ENCODE data around the gene FSTL5.

The FSTL5 gene

GRCh38 chr4:161577579-161578301 is 586.1 kb downstream of the FSTL5 start:
- H3K36me3 ChIP-seq (ENCODE audit: control insufficient read depth, insufficient read depth, low read length) = no peaks in the 10 kb centered on the region
- H3K27me3 ChIP-seq (ENCODE audit: control insufficient read depth, insufficient read depth, low read length) = no peaks in the 10 kb centered on the region
- peaks cover 2% of the 10 kb centered on the region; the same call in 1 of the 2 replicates for H3K4me1 ChIP-seq (ENCODE audit: control insufficient read depth, insufficient read depth, low read length)
- no peaks in the 10 kb centered on the region for H3K9me3 ChIP-seq (ENCODE audit: control insufficient read depth, insufficient read depth, low read length)
- no peak overlapping the region for H3K9ac ChIP-seq (ENCODE audit: low read depth, low read length)
- H3K4me3 ChIP-seq (ENCODE audit: low read depth, low read length) = no peak overlapping the region; the same call in 1 of the 2 replicates
- H3K27ac ChIP-seq (ENCODE audit: low read depth, low read length) = no peak overlapping the region

GRCh38 chr4:161573836-161574235 is 590.0 kb downstream of the FSTL5 start:
- Histone ChIP-seq H3K4me3 (ENCODE audit: low read depth, low read length) (no peak overlapping the region), H3K4me1 (ENCODE audit: control insufficient read depth, insufficient read depth, low read length) (no peaks in the 10 kb centered on the region), H3K27me3 (ENCODE audit: control insufficient read depth, insufficient read depth, low read length) (no peaks in the 10 kb centered on the region), H3K9me3 (ENCODE audit: control insufficient read depth, insufficient read depth, low read length) (no peaks in the 10 kb centered on the region), H3K36me3 (ENCODE audit: control insufficient read depth, insufficient read depth, low read length) (no peaks in the 10 kb centered on the region), H3K27ac (ENCODE audit: low read depth, low read length) (no peak overlapping the region), H3K9ac (ENCODE audit: low read depth, low read length) (no peak overlapping the region)

- H3K4me3 ChIP-seq (ENCODE audit: low read depth, low read length) = no peak overlapping the region
- H3K4me1 ChIP-seq (ENCODE audit: control insufficient read depth, insufficient read depth, low read length) = no peaks in the 10 kb centered on the region
- H3K27me3 ChIP-seq (ENCODE audit: control insufficient read depth, insufficient read depth, low read length) = no peaks in the 10 kb centered on the region
- H3K27ac ChIP-seq (ENCODE audit: low read depth, low read length) = no peak overlapping the region
- H3K36me3 ChIP-seq (ENCODE audit: control insufficient read depth, insufficient read depth, low read length) = no peaks in the 10 kb centered on the region
- H3K9ac ChIP-seq (ENCODE audit: low read depth, low read length) = no peak overlapping the region
- no peaks in the 10 kb centered on the region for H3K9me3 ChIP-seq (ENCODE audit: control insufficient read depth, insufficient read depth, low read length)
Measured at GRCh38 chr4:161564230-161564834, 599.5 kb downstream of the FSTL5 start.

- Histone ChIP-seq H3K4me3 (ENCODE audit: low read depth, low read length) (no peak overlapping the region), H3K27ac (ENCODE audit: low read depth, low read length) (no peak overlapping the region), H3K36me3 (ENCODE audit: control insufficient read depth, insufficient read depth, low read length) (no peaks in the 10 kb centered on the region), H3K4me1 (ENCODE audit: control insufficient read depth, insufficient read depth, low read length) (peaks cover 18% of the 10 kb centered on the region), H3K27me3 (ENCODE audit: control insufficient read depth, insufficient read depth, low read length) (no peaks in the 10 kb centered on the region), H3K9ac (ENCODE audit: low read depth, low read length) (no peak overlapping the region; the same call in 1 of the 2 replicates), H3K9me3 (ENCODE audit: control insufficient read depth, insufficient read depth, low read length) (no peaks in the 10 kb centered on the region)
Measured at GRCh38 chr4:161555689-161556660, 607.8 kb downstream of the FSTL5 start.

GRCh38 chr4:161554372-161554990 is 609.3 kb downstream of the FSTL5 start:
- peaks cover 18% of the 10 kb centered on the region for H3K4me1 ChIP-seq (ENCODE audit: control insufficient read depth, insufficient read depth, low read length)
- H3K27me3 ChIP-seq (ENCODE audit: control insufficient read depth, insufficient read depth, low read length) = no peaks in the 10 kb centered on the region

GRCh38 chr4:161546902-161547301 is 616.9 kb downstream of the FSTL5 start:
- H3K27ac ChIP-seq (ENCODE audit: low read depth, low read length) = no peak overlapping the region
- H3K27me3 ChIP-seq (ENCODE audit: control insufficient read depth, insufficient read depth, low read length) = no peaks in the 10 kb centered on the region

More at GRCh38 chr4:161554372-161554990, 609.3 kb downstream of the FSTL5 start:
- Histone ChIP-seq H3K27ac (ENCODE audit: low read depth, low read length) (no peak overlapping the region), H3K36me3 (ENCODE audit: control insufficient read depth, insufficient read depth, low read length) (no peaks in the 10 kb centered on the region), H3K9me3 (ENCODE audit: control insufficient read depth, insufficient read depth, low read length) (no peaks in the 10 kb centered on the region), H3K4me3 (ENCODE audit: low read depth, low read length) (no peak overlapping the region), H3K9ac (ENCODE audit: low read depth, low read length) (peak overlapping the region; percentile 2; the same call in 1 of the 2 replicates)

GRCh38 chr4:161540265-161540664 is 623.5 kb downstream of the FSTL5 start:
- Histone ChIP-seq H3K9me3 (ENCODE audit: control insufficient read depth, insufficient read depth, low read length) (no peaks in the 10 kb centered on the region), H3K27ac (ENCODE audit: low read depth, low read length) (no peak overlapping the region), H3K36me3 (ENCODE audit: control insufficient read depth, insufficient read depth, low read length) (no peaks in the 10 kb centered on the region), H3K9ac (ENCODE audit: low read depth, low read length) (no peak overlapping the region), H3K4me3 (ENCODE audit: low read depth, low read length) (no peak overlapping the region), H3K27me3 (ENCODE audit: control insufficient read depth, insufficient read depth, low read length) (no peaks in the 10 kb centered on the region), H3K4me1 (ENCODE audit: control insufficient read depth, insufficient read depth, low read length) (no peaks in the 10 kb centered on the region)

More at GRCh38 chr4:161546902-161547301, 616.9 kb downstream of the FSTL5 start:
- H3K9me3 ChIP-seq (ENCODE audit: control insufficient read depth, insufficient read depth, low read length) = no peaks in the 10 kb centered on the region
- H3K36me3 ChIP-seq (ENCODE audit: control insufficient read depth, insufficient read depth, low read length) = no peaks in the 10 kb centered on the region
- no peak overlapping the region for H3K4me3 ChIP-seq (ENCODE audit: low read depth, low read length)
- no peaks in the 10 kb centered on the region for H3K4me1 ChIP-seq (ENCODE audit: control insufficient read depth, insufficient read depth, low read length)
- H3K9ac ChIP-seq (ENCODE audit: low read depth, low read length) = no peak overlapping the region

GRCh38 chr4:161538941-161539340 is 624.9 kb downstream of the FSTL5 start:
- H3K4me1 ChIP-seq (ENCODE audit: control insufficient read depth, insufficient read depth, low read length) = no peaks in the 10 kb centered on the region
- H3K27me3 ChIP-seq (ENCODE audit: control insufficient read depth, insufficient read depth, low read length) = no peaks in the 10 kb centered on the region
- H3K9me3 ChIP-seq (ENCODE audit: control insufficient read depth, insufficient read depth, low read length) = no peaks in the 10 kb centered on the region
- H3K9ac ChIP-seq (ENCODE audit: low read depth, low read length) = no peak overlapping the region
- no peaks in the 10 kb centered on the region for H3K36me3 ChIP-seq (ENCODE audit: control insufficient read depth, insufficient read depth, low read length)
- no peak overlapping the region for H3K4me3 ChIP-seq (ENCODE audit: low read depth, low read length)
- no peak overlapping the region for H3K27ac ChIP-seq (ENCODE audit: low read depth, low read length)

- no peaks in the 10 kb centered on the region for H3K9me3 ChIP-seq (ENCODE audit: control insufficient read depth, insufficient read depth, low read length)
- H3K4me3 ChIP-seq (ENCODE audit: low read depth, low read length) = no peak overlapping the region
- H3K9ac ChIP-seq (ENCODE audit: low read depth, low read length) = no peak overlapping the region
- H3K27ac ChIP-seq (ENCODE audit: low read depth, low read length) = no peak overlapping the region
- H3K4me1 ChIP-seq (ENCODE audit: control insufficient read depth, insufficient read depth, low read length) = peaks cover 1% of the 10 kb centered on the region
- no peaks in the 10 kb centered on the region for H3K27me3 ChIP-seq (ENCODE audit: control insufficient read depth, insufficient read depth, low read length)
- no peaks in the 10 kb centered on the region for H3K36me3 ChIP-seq (ENCODE audit: control insufficient read depth, insufficient read depth, low read length)
Measured at GRCh38 chr4:161530710-161531109, 633.1 kb downstream of the FSTL5 start.

GRCh38 chr4:161525121-161525520 is 638.7 kb downstream of the FSTL5 start:
- Histone ChIP-seq H3K36me3 (ENCODE audit: control insufficient read depth, insufficient read depth, low read length) (no peaks in the 10 kb centered on the region), H3K9ac (ENCODE audit: low read depth, low read length) (no peak overlapping the region), H3K9me3 (ENCODE audit: control insufficient read depth, insufficient read depth, low read length) (no peaks in the 10 kb centered on the region), H3K27me3 (ENCODE audit: control insufficient read depth, insufficient read depth, low read length) (no peaks in the 10 kb centered on the region), H3K4me1 (ENCODE audit: control insufficient read depth, insufficient read depth, low read length) (peaks cover 24% of the 10 kb centered on the region), H3K27ac (ENCODE audit: low read depth, low read length) (peak overlapping the region; percentile 82), H3K4me3 (ENCODE audit: low read depth, low read length) (peak overlapping the region; percentile 17; the same call in 1 of the 2 replicates)
